GM23338 (cell line): ENCODE data around the gene P2RY8. TPM values are rescaled to one million over a fixed set of nuclear protein-coding genes. Genes with fewer than 3 reads are reported as not detected.

Experiments used
- ATAC-seq: fragments of 200-7000 bp; cut with Tn5 transposase; 3 replicates; pipeline ENCODE4 v1.9.1; 2020
- DNase-seq: peaks from one replicate; pipeline ENCODE4 v3.0.0-alpha.2; 2015; ENCODE audit warnings: low spot score
- H2AFZ ChIP-seq: fragments of 200-600 bp; sonication (generic); 2 replicates; pipeline ENCODE4 v1.8.0; 2016; ENCODE audit warnings: antibody characterized with exemption, mild to moderate bottlenecking, moderate library complexity
- H3F3A ChIP-seq: fragments of 200-600 bp; sonication (generic); replicated peaks from 2 replicates; pipeline ENCODE4 v1.8.0; 2017; ENCODE audit warnings: antibody characterized with exemption, mixed run types, low read depth
- H3K27ac ChIP-seq: fragments of 200-600 bp; sonication (generic); 2 replicates; pipeline ENCODE4 v1.6.1; 2016; ENCODE audit warnings: low read depth
- H3K27me3 ChIP-seq: fragments of 200-600 bp; sonication (generic); 2 replicates; pipeline ENCODE4 v1.8.0; 2016; ENCODE audit warnings: mild to moderate bottlenecking, mixed run types, moderate library complexity; ENCODE audit not compliant: insufficient read depth
- H3K36me3 ChIP-seq: fragments of 200-600 bp; sonication (generic); 2 replicates; pipeline ENCODE4 v1.8.0; 2016; ENCODE audit warnings: mild to moderate bottlenecking; ENCODE audit not compliant: insufficient read depth
- H3K4me1 ChIP-seq: fragments of 200-600 bp; sonication (generic); 2 replicates; pipeline ENCODE4 v1.8.0; 2016; ENCODE audit warnings: mild to moderate bottlenecking, moderate library complexity; ENCODE audit not compliant: insufficient read depth
- H3K4me2 ChIP-seq: fragments of 200-600 bp; sonication (generic); 2 replicates; pipeline ENCODE4 v1.7.1; 2017; ENCODE audit warnings: mixed run types
- H3K4me3 ChIP-seq: fragments of 200-600 bp; sonication (generic); 2 replicates; pipeline ENCODE4 v1.6.1; 2016; ENCODE audit warnings: mixed run types
- H3K79me2 ChIP-seq: fragments of 200-600 bp; sonication (generic); replicated peaks from 2 replicates; pipeline ENCODE4 v1.8.0; 2017; ENCODE audit warnings: mild to moderate bottlenecking; ENCODE audit not compliant: insufficient read depth
- H3K9me2 ChIP-seq: fragments of 200-600 bp; sonication (generic); 2 replicates; pipeline ENCODE4 v1.8.0; 2017; ENCODE audit not compliant: insufficient read depth
- H4K20me1 ChIP-seq: fragments of 200-600 bp; sonication (generic); replicated peaks from 2 replicates; pipeline ENCODE4 v1.8.0; 2017; ENCODE audit warnings: mild to moderate bottlenecking; ENCODE audit not compliant: insufficient read depth
- H3K27ac Mint-ChIP-seq: 2 replicates; pipeline ENCODE4 v1.8.0; 2020; ENCODE audit warnings: inconsistent platforms, mild to moderate bottlenecking, moderate library complexity, mixed read lengths
- H3K27me3 Mint-ChIP-seq: 3 replicates; pipeline ENCODE4 v1.8.0; 2022; ENCODE audit warnings: low read depth, mild to moderate bottlenecking, moderate library complexity, mixed read lengths, inconsistent platforms; ENCODE audit not compliant: insufficient read depth, poor library complexity
- H3K36me3 Mint-ChIP-seq: 3 replicates; pipeline ENCODE4 v1.8.0; 2021; ENCODE audit warnings: low read depth, mild to moderate bottlenecking, inconsistent platforms, moderate library complexity, mixed read lengths
- H3K4me1 Mint-ChIP-seq: 3 replicates; pipeline ENCODE4 v1.8.0; 2020; ENCODE audit warnings: mild to moderate bottlenecking, inconsistent platforms, mixed read lengths
- H3K4me3 Mint-ChIP-seq: 3 replicates; pipeline ENCODE4 v1.8.0; 2021; ENCODE audit warnings: moderate library complexity, mild to moderate bottlenecking, inconsistent platforms, mixed read lengths
- H3K9me3 Mint-ChIP-seq: 3 replicates; pipeline ENCODE4 v1.8.0; 2020; ENCODE audit warnings: moderate library complexity, mild to moderate bottlenecking, inconsistent platforms, mixed read lengths
- NANOG ChIP-seq: IDR thresholded peaks from 2 replicates; pipeline ENCODE4 v1.6.1; 2016; ENCODE audit warnings: antibody characterized with exemption, borderline replicate concordance
- ZNF331 ChIP-seq: fragments of 250-450 bp; sonication (Bioruptor Pico); IDR thresholded peaks from 2 replicates; pipeline ENCODE4 v1.5.0; 2020; ENCODE audit warnings: low read depth, mild to moderate bottlenecking, moderate library complexity
- polyA plus RNA-seq: library from polyadenylated mRNA; unstranded; fragments of >200 nt; fragmentation: Nextera tagmentation; extraction: Ambion mirVana; gene quantifications from 2 replicates; pipeline ENCODE4 v1.2.1, GENCODE V29; 2016
- total RNA-seq: library from RNA; depleted of rRNA; stranded (reverse); fragments of >200 nt; shearing (Covaris generic); gene quantifications from 2 replicates; pipeline ENCODE4 v1.2.3, GENCODE V29; 2014
- TF ChIP-seq, protein P1 (sequence below): fragments of 250-450 bp; sonication (Bioruptor Pico); IDR thresholded peaks from 2 replicates; pipeline ENCODE4 v1.5.0; 2020; ENCODE audit warnings: mild to moderate bottlenecking, moderate library complexity
- TF ChIP-seq, protein P2 (sequence below): IDR thresholded peaks from one replicate; pipeline ENCODE4 v1.6.1; 2018; ENCODE audit warnings: antibody characterized with exemption; ENCODE audit not compliant: unreplicated experiment

P2RY8 gene
- total and polyA plus RNA-seq, 2 experiments from 2014 or later: 0.24 TPM; not detected in 1

DNA sequence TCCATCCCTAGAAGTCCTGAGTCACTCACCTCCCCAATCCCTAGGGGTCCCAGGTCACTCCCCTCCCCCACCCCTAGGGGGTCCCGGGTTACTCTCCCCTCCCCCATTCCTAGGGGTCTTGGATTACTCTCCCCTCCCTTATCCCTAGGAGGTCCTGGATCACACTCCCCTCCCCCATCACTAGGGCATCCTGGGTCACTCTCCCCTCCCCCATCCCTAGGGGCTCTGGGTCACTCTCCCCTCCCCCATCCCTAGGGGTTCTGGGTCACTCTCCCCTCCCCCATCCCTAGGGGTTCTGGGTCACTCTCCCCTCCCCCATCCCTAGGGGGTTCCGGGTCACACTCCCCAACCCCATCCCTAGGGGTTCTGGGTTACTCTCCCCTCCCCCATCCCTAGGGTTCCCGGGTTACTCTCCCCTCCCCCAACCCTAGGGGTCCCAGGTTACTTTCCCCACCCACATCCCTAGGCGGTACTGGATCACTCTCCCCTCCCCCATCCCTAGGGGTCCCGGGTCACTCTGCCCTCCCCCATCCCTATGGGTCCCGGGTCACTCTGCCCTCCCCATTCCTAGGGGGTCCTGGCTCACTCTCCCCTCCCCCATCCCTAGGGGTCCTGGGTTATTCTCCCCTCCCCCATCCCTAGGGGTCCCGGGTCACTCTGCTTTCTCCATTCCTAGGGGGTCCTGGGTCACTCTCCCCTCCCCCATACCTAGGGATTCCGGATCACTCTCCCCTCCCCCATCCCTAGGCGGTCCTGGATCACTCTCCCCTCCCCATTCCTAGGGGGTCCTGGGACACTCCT, 86.4 kb downstream of the P2RY8 start:
- peaks cover 25% of the 10 kb centered on the region for H3K9me2 ChIP-seq
- peaks cover 70% of the 10 kb centered on the region for H3K79me2 ChIP-seq
- ATAC-seq (no peak), DNase-seq (no peak)
- H3K27ac ChIP-seq: no peak overlapping the region
- H3K4me1 ChIP-seq: no peaks in the 10 kb centered on the region
- no peak overlapping the region for H3K4me3 Mint-ChIP-seq
- H3K27ac Mint-ChIP-seq: no peak overlapping the region
- H3K4me1 Mint-ChIP-seq: no peaks in the 10 kb centered on the region; the same call in 2 of the 3 replicates
- no peak overlapping the region; the same call in 1 of the 2 replicates for H3K4me3 ChIP-seq
- TF ChIP-seq, protein P1, sequence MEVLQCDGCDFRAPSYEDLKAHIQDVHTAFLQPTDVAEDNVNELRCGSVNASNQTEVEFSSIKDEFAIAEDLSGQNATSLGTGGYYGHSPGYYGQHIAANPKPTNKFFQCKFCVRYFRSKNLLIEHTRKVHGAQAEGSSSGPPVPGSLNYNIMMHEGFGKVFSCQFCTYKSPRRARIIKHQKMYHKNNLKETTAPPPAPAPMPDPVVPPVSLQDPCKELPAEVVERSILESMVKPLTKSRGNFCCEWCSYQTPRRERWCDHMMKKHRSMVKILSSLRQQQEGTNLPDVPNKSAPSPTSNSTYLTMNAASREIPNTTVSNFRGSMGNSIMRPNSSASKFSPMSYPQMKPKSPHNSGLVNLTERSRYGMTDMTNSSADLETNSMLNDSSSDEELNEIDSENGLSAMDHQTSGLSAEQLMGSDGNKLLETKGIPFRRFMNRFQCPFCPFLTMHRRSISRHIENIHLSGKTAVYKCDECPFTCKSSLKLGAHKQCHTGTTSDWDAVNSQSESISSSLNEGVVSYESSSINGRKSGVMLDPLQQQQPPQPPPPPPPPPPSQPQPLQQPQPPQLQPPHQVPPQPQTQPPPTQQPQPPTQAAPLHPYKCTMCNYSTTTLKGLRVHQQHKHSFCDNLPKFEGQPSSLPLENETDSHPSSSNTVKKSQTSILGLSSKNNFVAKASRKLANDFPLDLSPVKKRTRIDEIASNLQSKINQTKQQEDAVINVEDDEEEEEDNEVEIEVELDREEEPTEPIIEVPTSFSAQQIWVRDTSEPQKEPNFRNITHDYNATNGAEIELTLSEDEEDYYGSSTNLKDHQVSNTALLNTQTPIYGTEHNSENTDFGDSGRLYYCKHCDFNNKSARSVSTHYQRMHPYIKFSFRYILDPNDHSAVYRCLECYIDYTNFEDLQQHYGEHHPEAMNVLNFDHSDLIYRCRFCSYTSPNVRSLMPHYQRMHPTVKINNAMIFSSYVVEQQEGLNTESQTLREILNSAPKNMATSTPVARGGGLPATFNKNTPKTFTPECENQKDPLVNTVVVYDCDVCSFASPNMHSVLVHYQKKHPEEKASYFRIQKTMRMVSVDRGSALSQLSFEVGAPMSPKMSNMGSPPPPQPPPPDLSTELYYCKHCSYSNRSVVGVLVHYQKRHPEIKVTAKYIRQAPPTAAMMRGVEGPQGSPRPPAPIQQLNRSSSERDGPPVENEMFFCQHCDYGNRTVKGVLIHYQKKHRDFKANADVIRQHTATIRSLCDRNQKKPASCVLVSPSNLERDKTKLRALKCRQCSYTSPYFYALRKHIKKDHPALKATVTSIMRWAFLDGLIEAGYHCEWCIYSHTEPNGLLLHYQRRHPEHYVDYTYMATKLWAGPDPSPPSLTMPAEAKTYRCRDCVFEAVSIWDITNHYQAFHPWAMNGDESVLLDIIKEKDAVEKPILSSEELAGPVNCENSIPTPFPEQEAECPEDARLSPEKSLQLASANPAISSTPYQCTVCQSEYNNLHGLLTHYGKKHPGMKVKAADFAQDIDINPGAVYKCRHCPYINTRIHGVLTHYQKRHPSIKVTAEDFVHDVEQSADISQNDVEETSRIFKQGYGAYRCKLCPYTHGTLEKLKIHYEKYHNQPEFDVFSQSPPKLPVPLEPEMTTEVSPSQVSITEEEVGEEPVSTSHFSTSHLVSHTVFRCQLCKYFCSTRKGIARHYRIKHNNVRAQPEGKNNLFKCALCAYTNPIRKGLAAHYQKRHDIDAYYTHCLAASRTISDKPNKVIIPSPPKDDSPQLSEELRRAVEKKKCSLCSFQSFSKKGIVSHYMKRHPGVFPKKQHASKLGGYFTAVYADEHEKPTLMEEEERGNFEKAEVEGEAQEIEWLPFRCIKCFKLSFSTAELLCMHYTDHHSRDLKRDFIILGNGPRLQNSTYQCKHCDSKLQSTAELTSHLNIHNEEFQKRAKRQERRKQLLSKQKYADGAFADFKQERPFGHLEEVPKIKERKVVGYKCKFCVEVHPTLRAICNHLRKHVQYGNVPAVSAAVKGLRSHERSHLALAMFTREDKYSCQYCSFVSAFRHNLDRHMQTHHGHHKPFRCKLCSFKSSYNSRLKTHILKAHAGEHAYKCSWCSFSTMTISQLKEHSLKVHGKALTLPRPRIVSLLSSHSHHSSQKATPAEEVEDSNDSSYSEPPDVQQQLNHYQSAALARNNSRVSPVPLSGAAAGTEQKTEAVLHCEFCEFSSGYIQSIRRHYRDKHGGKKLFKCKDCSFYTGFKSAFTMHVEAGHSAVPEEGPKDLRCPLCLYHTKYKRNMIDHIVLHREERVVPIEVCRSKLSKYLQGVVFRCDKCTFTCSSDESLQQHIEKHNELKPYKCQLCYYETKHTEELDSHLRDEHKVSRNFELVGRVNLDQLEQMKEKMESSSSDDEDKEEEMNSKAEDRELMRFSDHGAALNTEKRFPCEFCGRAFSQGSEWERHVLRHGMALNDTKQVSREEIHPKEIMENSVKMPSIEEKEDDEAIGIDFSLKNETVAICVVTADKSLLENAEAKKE: no peak
- TF ChIP-seq NANOG (no peak), ZNF331 (CRISPR knock-in tag) (no peak)
- TF ChIP-seq, protein P2, sequence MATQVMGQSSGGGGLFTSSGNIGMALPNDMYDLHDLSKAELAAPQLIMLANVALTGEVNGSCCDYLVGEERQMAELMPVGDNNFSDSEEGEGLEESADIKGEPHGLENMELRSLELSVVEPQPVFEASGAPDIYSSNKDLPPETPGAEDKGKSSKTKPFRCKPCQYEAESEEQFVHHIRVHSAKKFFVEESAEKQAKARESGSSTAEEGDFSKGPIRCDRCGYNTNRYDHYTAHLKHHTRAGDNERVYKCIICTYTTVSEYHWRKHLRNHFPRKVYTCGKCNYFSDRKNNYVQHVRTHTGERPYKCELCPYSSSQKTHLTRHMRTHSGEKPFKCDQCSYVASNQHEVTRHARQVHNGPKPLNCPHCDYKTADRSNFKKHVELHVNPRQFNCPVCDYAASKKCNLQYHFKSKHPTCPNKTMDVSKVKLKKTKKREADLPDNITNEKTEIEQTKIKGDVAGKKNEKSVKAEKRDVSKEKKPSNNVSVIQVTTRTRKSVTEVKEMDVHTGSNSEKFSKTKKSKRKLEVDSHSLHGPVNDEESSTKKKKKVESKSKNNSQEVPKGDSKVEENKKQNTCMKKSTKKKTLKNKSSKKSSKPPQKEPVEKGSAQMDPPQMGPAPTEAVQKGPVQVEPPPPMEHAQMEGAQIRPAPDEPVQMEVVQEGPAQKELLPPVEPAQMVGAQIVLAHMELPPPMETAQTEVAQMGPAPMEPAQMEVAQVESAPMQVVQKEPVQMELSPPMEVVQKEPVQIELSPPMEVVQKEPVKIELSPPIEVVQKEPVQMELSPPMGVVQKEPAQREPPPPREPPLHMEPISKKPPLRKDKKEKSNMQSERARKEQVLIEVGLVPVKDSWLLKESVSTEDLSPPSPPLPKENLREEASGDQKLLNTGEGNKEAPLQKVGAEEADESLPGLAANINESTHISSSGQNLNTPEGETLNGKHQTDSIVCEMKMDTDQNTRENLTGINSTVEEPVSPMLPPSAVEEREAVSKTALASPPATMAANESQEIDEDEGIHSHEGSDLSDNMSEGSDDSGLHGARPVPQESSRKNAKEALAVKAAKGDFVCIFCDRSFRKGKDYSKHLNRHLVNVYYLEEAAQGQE: no peak
- peaks cover 8% of the 10 kb centered on the region; the same call in 1 of the 2 replicates for H3F3A ChIP-seq
- H3K9me3 Mint-ChIP-seq: peaks cover 68% of the 10 kb centered on the region
- no peaks in the 10 kb centered on the region for H3K36me3 ChIP-seq
- no peak overlapping the region for H3K4me2 ChIP-seq
- H3K27me3 Mint-ChIP-seq: peaks cover 24% of the 10 kb centered on the region
- H3K36me3 Mint-ChIP-seq: peaks cover 51% of the 10 kb centered on the region
- H2AFZ ChIP-seq: no peak overlapping the region
- peaks cover under 1% of the 10 kb centered on the region; the same call in 1 of the 2 replicates for H4K20me1 ChIP-seq
- H3K27me3 ChIP-seq: no peaks in the 10 kb centered on the region
